HG03045 (cell line): ENCODE measurements around the gene MOCS1.
"Not testable (repeated sequence)": the region's sequence is repeated elsewhere in the genome, so short reads cannot be mapped to it uniquely, and the experiment has no call there.

Experiments
- ATAC-seq: cut with Tn5 transposase; IDR thresholded peaks from one replicate; pipeline ENCODE4 v1.9.1; 2021; ENCODE audit warnings: mild to moderate bottlenecking, moderate library complexity; ENCODE audit not compliant: unreplicated experiment

Gene MOCS1

DNA sequence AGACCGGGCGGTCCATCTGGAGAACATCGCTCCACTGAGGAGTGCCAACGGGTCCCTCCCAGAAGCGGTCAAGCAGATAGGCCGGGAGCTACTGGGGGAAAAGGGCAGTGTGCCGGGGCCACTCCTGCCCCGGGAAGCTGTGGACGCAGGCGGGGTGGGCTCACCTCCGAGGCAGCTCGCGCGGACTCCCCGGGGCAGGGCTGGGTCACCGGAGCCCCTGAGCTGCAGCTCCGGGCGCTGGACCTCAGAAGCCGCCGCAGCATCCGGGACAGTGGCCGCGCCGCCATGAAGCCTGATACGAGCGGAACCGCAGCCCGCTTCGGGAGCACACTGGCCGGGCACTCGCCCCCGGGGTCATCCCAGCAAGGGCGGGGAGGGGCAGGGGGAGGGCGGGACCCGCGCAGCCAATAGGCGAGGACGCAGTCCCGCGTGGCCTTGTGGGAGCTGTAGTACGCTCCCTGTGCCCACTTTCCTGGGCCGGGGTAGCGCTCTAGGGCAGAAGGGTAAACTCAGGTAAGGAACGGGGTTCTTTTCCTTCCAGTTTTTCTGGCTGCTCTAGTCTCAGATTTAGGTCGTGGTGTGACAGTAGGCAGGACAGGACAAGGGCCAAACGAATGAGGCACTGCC, at the start of gene MOCS1:
Gene MOCS1 (minus strand): TSS at position 332 of the 627 bp plus-strand sequence. CDS start 45 bp downstream, at position 287.
- no peak for ATAC-seq

DNA sequence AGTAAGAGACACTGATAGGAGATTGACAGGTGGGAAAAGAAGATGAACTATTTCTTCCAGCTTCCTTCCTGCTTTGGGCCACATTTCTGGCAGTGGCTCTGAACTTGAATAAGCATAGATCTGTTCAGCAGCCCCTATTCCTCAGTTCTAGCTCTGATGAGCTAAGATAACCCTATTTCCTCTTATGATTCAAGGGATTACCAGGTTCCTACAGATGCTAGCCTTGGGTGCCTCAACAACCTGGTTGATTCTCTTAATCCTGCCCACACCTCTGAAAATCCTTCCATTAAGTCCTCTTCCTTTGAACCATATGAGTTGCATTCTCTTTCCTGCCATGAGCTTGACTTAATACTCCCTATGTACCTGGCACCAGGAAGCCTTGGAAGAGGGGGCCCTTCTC, 49.8 kb upstream of the MOCS1 start:
- no peak for ATAC-seq

DNA sequence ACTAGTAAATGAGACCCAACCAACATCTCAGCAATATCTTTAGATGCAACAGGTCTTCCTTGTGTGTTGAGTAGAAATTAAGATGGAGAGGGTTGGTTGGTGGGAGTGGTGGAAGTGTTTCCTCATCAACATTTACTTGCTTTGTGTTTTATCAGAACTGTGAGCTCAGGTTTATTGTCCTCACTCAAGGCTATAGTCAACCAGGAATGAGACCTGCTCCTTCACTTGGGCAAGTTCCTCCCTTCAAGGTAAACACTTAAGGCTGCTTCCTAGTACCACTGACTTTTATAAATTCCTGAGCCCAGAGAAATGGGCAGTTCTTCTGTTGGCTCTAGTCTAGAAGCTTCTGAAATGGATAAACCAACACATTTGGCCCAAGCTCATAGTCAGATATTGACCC, 48.9 kb upstream of the MOCS1 start:
- ATAC-seq = no peak

DNA sequence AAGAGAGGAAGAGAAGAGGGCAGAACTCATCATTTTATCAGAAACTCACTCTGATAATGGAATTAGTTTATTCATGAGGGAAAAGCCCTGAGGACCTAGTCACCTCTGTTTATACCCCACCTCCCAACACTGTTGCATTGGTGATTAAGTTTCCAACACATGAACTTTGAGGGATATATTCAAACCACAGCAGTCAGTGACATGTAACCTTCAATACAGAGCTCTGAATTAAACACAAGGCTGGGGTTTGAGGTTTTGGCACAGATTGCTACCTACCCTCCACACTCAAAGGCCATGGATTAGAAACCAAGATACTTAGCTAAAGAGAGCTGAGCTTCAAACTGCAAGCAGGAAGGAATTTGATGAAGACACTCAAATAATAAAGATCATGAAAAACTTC, 48.5 kb upstream of the MOCS1 start:
- ATAC-seq = no peak

DNA sequence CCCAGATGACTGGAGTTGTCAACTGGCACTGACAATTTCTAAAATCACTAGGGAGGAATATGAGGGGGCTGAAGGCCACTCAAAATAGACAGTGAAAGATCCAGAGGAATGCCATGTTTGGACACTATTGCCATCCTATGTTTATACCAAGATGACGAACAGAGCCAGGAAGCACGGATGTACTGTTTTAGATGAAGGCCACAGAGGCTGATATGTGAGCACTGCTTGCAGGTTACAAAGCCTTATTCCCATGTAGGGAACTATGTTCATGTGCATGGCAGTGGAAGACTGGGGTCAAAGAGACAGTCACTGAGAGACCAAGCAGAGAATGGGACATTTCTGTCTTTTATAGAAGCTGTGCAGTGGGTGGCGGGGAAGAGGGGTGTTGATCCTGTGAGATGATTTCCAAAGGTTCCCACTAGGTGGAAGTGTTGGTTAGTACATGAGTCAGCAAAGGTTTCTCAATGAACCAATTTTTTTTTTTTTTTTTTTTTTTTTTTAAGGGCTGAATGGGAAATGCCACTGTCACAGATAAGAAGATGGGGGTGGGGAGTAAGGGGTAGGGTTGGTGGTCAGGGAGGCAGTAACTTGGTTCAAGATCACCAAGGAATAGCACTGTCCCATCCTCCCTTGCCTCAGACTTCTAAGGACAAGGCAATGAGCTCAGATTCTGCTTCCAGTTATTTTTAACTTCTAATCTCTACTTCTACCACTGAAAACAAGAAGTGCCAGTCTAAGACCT, 46.7 kb upstream of the MOCS1 start:
- ATAC-seq = no peak

DNA sequence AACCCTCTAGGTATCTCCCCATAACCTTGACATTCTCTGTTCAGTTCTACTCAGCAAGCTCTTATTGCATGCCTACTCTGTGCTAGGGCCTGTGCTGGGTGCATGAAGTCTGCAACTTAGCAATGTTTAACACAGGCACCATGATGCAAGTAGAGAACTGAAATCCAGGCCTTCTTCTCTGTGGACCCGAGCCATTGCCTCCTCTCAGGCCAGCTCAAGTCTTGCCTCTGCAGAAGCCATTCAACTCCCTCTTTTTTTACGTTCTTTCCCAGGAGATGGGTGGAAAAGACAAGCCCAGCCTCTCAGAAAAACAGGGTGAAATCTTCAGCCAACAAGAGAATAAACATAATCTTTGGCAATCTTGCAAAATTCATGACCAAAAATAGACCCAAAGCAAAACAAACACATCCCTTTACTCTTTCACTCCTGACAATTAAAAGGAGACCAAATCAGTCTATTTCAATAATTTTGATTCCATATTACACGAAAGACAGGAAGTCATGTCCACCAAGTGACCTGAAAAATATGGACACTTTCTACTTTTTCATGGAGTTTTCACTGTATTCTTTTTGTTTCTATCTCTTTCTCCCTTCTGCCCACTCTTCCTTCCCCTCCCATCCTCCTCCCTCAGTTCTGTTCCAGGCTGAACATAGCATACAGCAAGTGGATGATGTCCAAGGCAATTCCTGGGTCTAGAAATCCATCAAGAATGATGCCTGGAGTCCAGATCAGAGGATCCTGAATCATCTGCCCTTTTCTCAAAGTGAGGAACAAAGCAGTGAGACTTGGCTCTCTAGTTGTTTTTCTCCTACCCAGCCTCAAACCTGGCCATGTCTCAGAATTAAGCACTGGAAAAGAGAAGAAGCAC, 45.4 kb upstream of the MOCS1 start:
- ATAC-seq = no peak

DNA sequence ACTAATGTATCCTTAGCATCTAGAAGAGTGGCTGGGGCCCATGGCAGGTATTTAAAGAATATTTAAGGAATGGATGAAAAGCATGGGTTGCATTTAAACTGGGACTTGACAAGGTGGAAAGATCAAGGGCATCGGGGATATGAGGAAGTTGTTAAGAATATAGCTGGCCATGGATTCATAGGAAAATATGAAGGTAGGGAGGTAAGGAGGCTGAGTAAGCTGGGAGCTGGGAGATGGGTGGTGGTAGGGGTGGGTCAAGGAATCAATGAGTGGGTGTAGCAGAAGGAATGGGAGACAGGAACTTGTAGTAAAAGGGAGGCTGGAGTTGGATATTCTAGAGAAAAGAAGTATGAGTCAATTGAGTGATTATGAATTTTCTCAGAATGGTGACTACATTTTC, 44.0 kb upstream of the MOCS1 start:
- ATAC-seq = no peak

DNA sequence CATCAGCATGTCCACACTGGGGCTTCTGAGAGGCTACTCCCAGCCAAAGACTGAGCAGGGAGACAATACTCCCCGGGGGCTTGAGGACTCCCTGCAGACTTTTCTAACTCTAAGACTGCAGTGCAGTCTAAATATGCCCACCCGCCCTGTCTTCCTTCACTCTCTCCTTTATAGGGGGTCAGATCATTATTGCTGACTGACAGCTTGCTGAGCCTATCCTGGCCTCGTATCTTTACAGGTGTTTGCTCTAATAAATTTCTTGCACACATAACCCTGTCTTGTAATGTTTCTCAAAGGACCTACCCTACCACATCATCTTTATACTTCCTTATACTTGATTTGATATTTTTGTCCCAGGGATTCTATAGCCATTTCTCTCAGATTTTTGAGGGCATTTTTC, 39.4 kb upstream of the MOCS1 start:
- ATAC-seq = no peak

DNA sequence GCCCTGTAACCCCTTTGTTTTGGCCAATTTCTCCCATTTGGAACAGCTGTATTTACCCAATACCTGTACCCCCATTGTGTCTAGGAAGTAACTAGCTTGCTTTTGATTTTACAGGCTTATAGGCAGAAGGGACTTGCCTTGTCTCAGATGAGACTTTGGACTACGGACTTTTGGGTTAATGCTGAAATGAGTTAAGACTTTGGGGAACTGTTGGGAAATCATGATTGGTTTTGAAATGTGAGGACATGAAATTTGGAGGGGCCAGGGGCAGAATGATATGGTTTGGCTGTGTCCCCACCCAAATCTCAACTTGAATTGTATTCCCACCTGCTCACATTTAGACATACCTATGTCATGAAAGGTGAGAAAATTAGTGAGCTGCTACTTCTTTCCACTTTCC, 38.5 kb upstream of the MOCS1 start:
- not testable (repeated sequence) for ATAC-seq

DNA sequence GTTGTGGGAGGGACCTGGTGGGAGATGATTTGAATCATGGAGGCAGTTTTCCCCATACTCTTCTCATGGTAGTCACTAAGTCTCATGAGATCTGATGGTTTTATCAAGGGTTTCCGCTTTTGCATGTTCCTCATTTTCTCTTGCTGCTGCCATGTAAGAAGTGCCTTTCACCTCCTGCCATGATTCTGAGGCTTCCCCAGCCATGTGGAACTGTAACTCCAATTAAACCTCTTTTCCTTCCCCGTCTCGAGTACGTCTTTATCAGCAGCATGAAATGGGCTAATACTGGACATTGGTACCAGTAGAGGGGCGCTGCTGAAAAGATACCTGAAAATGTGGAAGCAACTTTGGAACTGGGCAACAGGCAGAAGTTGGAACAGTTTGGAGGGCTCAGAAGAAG, 36.9 kb upstream of the MOCS1 start:
- ATAC-seq = not testable (repeated sequence)

DNA sequence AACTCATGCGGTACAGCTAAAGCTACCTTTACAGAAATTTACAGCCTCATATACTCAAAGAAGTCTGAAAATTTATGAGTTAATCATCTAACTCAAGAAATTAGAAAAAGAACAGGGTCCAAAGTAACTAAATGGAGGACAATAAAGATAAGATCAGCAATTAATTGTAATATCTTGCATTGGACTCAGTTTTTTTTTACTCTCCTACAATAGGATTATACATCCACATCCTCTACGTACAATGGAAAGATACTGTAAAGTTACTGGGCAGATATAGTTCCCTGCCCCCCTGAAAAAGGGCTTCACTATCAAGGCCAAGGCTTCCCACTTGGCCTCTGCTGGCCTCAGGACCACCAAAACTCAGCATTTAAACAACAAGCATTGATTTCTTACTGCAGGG, 31.5 kb upstream of the MOCS1 start:
- no peak for ATAC-seq

DNA sequence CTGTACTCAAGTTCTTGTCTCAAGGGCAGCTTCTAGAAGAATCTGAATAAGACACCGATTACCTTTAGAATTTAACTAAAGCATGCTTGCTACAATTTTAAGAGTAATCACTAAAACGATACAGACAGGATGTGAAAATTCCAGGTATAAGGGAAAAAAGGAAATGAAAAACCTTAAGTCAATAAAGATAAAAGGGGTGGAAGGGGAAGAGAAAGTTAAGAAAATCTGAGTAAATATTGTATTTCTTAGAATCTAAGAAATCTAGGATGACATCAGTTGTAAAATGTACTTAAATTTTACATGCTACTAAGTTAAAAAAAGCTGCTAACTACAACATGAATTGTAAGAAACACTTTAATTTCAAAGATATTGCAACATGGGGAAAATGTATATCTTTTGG, 30.3 kb upstream of the MOCS1 start:
- no peak for ATAC-seq

DNA sequence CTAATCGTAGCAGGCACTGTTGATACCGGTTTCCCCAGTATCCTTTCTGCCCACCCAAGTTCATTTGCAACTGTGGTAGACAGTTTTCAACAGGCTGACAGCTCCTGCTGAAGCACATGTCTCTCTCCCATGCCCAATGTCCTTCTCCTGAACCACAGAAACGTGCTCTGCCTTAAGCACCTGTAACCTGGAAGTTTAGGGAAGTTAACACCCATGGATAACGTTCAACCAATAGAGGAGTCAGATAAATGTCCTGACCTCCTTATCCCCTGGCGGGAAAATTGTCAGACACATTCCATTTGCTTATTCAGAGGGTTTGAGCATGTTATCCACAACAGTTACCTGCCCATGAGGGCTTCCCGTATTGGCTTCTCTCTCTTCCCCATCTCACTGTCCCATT, 29.8 kb upstream of the MOCS1 start:
- no peak for ATAC-seq

DNA sequence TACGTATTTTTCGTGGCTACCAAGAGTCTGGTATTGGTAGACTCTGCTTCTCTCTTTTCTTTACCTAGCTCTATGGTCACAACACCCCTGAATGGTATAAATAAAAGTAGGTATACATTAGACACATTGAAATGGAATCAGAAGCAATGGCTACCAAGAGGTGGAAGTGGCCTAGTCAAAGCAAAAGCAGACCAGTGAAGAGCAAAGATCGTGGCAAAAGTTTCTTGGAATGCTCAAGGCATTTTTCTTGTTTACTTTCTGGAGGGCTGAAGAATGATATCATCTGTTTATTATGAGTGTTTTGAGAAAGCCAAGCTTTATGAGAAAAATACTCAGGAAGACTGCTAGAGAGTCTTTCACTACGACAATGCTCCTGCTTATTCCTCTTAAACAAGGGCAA, 28.6 kb upstream of the MOCS1 start:
- no peak for ATAC-seq

DNA sequence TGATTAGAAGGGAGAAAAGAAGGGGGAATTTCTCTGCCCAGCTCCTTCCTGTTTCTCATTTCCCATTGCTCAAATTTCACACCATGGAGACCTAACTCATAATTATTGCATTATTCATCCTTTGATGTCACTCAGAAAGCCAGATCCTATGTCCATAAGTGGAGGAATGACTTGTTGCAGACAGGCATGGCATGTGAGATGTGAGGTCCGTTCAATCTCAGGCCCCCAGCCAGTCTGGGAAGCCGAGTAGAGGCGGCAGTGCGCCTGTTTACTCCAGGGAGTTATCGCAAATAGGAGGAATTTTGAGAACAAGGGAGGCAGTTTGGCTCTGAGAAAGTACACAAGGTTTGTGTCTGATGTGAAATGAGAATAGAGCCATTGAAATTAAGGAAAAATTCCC, 26.9 kb upstream of the MOCS1 start:
- ATAC-seq = no peak

DNA sequence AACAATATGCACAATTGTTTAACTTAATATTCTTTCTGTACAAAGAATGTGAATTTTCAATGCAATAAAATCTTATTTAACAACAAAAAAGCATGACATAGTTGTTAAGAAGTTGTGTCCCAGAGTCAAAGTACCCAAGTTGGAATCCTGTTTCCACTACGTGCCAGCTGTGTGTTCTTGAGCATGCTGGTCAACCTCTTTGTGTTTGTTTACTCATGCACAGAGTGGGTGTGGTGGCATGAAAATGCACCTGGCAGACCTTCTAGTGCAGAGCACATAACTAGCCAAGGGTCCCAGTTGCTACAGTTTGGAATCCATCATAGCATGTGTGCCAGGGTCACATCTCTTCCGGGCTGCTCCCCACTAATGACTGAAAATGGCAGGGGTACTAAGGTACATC, 24.7 kb upstream of the MOCS1 start:
- no peak for ATAC-seq

DNA sequence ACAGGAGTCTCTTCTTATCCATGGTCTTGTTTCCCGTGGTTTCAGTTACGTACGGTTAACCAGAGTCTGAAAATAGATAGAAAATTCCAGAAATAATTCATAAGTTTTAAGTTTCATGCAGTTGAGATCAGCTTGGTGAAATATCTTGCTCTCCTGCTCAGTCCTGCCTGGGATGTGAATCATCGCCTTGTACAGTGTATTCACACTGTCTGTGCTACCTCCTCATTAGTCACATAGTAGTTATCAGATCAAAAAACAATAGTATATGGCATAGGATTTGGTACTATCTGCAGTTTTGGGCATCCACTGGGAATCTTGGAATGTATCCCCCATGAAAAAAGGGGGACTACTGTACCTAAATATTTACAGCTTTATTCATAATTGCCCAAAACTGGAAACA, 22.7 kb upstream of the MOCS1 start:
- no peak for ATAC-seq

DNA sequence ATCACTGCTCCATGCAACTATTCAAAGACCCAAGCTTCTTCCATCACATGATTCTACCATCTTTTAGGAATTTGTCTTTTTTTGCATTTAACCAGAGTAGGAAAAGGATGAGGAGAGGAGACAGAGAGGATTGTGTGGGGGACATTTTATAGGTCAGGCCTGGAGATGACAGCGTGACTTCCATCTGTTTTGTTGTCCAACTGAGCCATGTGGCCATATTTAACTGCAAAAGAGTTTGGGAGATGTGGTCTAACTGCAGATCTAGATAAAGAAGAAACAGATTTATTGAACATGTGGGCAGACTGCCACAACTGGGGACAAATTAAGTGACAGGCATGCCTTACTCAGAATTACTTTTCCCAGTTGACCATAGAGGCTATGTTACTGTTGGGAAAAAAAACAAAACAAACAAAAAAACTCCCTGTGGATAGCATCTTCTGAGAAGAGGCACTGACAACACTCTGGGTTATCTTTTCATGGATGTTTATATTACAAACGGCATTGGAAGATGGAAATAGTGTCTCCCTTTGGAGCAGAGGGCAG, 18.9 kb upstream of the MOCS1 start:
- ATAC-seq = no peak

DNA sequence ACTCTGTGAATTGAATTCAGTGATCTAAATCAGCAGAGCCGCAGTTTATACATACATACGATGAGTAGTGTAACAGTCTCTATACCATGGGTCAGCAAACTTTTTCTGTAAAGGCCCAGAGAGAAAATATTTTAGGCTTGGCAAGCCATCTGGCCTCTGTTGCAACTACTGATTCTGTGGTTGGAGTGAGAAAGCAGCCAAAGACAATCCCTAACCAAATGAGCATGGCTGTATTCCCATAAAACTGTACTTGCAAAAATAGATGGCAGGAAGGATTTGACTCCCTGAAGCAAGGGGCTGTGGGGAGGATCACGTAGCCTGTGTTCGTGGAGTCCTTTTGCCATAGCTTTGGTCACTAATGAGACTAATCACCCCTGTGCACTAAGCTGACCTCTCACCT, 17.9 kb upstream of the MOCS1 start:
- no peak for ATAC-seq

DNA sequence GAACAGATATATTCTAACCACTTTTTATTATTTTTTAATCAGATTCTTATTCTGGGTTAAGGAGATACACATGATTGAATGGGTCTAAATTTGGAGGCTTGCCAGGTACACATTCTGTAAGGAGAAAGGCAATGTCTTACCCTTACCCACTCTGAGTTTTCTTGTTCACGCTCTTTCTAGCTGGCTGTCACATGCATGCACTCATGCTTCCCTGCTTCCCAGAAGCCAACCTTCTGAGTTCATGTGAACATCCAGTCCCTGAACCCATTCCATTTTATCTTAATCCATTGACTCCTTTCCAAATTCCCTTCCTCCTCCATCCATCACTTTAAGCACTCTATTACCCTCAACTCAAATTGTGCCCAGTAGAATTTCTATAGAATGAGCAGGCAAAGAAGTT, 17.5 kb upstream of the MOCS1 start:
- no peak for ATAC-seq

DNA sequence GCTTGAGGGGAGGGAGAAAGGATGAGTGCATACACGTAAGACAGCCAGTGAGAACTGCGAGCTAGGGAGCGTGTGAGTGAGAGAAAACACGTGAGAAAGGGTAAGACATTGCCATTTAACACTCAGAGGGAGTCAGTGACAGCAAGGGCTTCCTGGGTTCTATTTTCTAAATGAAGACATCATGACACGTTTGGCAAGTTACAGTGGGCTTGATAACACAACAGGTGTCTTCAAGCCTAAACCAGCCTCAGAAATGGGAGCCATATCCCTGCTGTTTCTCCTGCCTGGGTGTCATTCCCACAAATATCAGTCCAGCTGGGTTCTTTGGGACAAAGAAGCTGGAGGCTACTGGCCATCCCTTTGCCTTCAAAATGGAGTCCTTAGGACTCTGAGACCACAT, 16.9 kb upstream of the MOCS1 start:
- ATAC-seq = no peak
